ENCODE data around the gene PAN3. TPM values are rescaled to one million over a fixed set of nuclear protein-coding genes. Genes with fewer than 3 reads are reported as not detected.
A peak's percentile ranks its signal among the peaks of the same experiment; 100 is the strongest.
"Not testable (repeated sequence)": the region's sequence is repeated elsewhere in the genome, so short reads cannot be mapped to it uniquely, and the experiment has no call there.

PAN3 gene
- total and polyA plus RNA-seq, 4 donors = 10.3 to 65.4 (median 23.5) TPM

GRCh38 chr13:28099396-28100149 is 38.8 kb upstream of the PAN3 start:
- Histone ChIP-seq H3K9ac (ENCODE audit: insufficient read depth in 1 of 2, low read length in 2 of 2) (no peak overlapping the region), H3K36me3 (ENCODE audit: control insufficient read depth in 4 of 4, insufficient read depth in 4 of 4, low read length in 4 of 4) (no peaks in the 10 kb centered on the region), H3K27ac (ENCODE audit: low read depth in 1 of 2, low read length in 1 of 2) (no peak overlapping the region), H3K4me3 (no peak overlapping the region), H3K27me3 (ENCODE audit: control insufficient read depth in 3 of 3, insufficient read depth in 3 of 3, low read length in 2 of 3) (peaks cover 0 to 52% (median 52%) of the 10 kb centered on the region in 3 donors), H3K4me1 (ENCODE audit: control insufficient read depth in 5 of 5, insufficient read depth in 5 of 5, low read length in 5 of 5) (peaks cover 0 to 11% (median 0%) of the 10 kb centered on the region in 5 donors), H3K9me3 (ENCODE audit: control insufficient read depth in 4 of 4, insufficient read depth in 3 of 4, low read length in 3 of 4) (peaks cover 0 to 5% (median 1%) of the 10 kb centered on the region in 4 donors)
- DNase-seq = no peak
- no peak for ATAC-seq (ENCODE audit: insufficient read depth, low FRiP score)
- TF ChIP-seq CTCF (IDR thresholded peaks at IDR 0.05; ENCODE audit: control extremely low read depth, extremely low read depth) = no peak
- 4 to 13% methylated on average over 35 of the region's 35 CpGs for WGBS, 2 donors

DNA sequence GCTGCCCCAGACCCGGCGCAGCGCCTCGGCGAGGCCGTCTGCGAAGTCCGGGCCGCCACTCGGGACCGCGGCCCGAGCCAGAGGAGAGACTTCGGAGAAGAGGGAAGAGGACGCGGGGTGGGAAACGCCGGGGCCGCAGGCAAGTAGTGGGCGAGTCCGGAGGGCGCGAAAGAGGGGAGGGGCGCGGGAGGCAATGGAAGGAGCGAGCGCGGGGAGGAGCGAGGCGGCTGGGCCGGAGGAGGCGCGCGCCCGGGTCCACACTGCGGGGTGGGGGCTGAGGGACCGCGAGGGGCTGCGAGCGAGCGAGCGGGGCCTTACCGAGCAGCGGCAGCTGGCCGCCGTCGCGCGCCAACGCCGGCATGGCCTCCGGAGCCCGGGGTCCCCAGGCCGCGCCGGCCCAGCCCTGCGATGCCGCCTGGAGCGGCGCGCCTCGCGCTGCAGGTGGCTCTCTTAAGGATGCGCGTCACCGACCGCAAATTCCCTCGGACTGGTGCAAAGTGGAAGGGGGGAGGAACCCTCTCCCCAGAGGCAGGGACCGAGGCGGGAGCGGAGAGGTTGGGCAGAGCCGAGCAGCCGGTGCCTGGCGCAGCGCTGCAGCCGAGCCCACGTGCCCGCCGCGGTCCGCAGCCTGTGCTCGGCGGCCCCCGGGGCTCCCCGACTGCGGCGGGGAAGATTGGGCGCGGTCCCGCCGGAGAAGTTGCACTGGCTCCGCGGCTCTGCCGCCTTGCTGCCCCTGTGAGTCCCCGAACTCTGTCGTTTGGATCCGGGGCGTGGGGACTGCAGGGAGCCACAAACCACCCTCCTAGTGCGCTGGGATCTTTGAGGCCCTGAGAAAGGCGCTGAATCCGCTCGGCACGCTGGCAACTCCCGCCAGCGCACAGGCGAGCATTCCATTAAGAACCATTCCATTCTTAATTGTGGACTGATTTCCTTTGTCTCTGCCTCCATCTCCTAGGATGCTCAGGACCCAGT is 37.9 kb upstream of the PAN3 start, which contains the start of gene FLT3:
TSS of gene FLT3 (minus strand) at position 427 of the 972 bp plus-strand sequence. CDS start at position 361, 66 bp downstream.
- H3K27ac ChIP-seq (ENCODE audit: low read depth in 1 of 2, low read length in 1 of 2) = no peak within 1 kb of the TSS
- 1 to 2% methylated on average over 69 to 106 of the region's 106 CpGs for WGBS, 2 donors

GRCh38 chr13:28101886-28102285 is 36.5 kb upstream of the PAN3 start:
- Histone ChIP-seq H3K4me1 (ENCODE audit: control insufficient read depth in 5 of 5, insufficient read depth in 5 of 5, low read length in 5 of 5) (peaks cover 0 to 11% (median 0%) of the 10 kb centered on the region in 5 donors), H3K27me3 (ENCODE audit: control insufficient read depth in 3 of 3, insufficient read depth in 3 of 3, low read length in 2 of 3) (peaks cover 0 to 50% (median 47%) of the 10 kb centered on the region in 3 donors)
- not testable (repeated sequence) for DNase-seq; ATAC-seq (ENCODE audit: insufficient read depth, low FRiP score); H3K27ac ChIP-seq (ENCODE audit: low read depth in 1 of 2, low read length in 1 of 2); H3K4me3 ChIP-seq; H3K9ac ChIP-seq (ENCODE audit: insufficient read depth in 1 of 2, low read length in 2 of 2); H3K9me3 ChIP-seq (ENCODE audit: control insufficient read depth in 4 of 4, insufficient read depth in 3 of 4, low read length in 3 of 4); H3K36me3 ChIP-seq (ENCODE audit: control insufficient read depth in 4 of 4, insufficient read depth in 4 of 4, low read length in 4 of 4)
- 26 to 65% methylated on average over 4 of the region's 4 CpGs for WGBS, 2 donors

More for the DNA sequence above, 37.9 kb upstream of the PAN3 start, which contains the start of gene FLT3:
- Histone ChIP-seq H3K4me3 (peak within 1 kb of the TSS; percentile 3), H3K9ac (ENCODE audit: insufficient read depth in 1 of 2, low read length in 2 of 2) (no peak within 1 kb of the TSS), H3K36me3 (ENCODE audit: control insufficient read depth in 4 of 4, insufficient read depth in 4 of 4, low read length in 4 of 4) (no peaks in the 10 kb centered on the region), H3K4me1 (ENCODE audit: control insufficient read depth in 5 of 5, insufficient read depth in 5 of 5, low read length in 5 of 5) (peaks cover 0 to 11% (median 0%) of the 10 kb centered on the region in 5 donors), H3K27me3 (ENCODE audit: control insufficient read depth in 3 of 3, insufficient read depth in 3 of 3, low read length in 2 of 3) (peaks cover 0 to 55% (median 50%) of the 10 kb centered on the region in 3 donors), H3K9me3 (ENCODE audit: control insufficient read depth in 4 of 4, insufficient read depth in 3 of 4, low read length in 3 of 4) (peaks cover 0 to 5% (median 1%) of the 10 kb centered on the region in 4 donors)
- peak; percentile 38 for ATAC-seq (ENCODE audit: insufficient read depth, low FRiP score)
- no peak for TF ChIP-seq CTCF (IDR thresholded peaks at IDR 0.05; ENCODE audit: control extremely low read depth, extremely low read depth)
- DNase-seq = peak; percentile 30 to 48 (median 40)

Data from lung (tissue), 12 donors.